Measurements from ENCODE around the gene DAAM2.

Gene DAAM2

GRCh38 chr6:39913391-39913916 is 121.3 kb downstream of the DAAM2 start:
- no peak for DNase-seq

- no peak for DNase-seq
Measured at GRCh38 chr6:39914239-39914638, 122.1 kb downstream of the DAAM2 start.

- DNase-seq, result no peak
Measured at GRCh38 chr6:39915866-39916265, 123.7 kb downstream of the DAAM2 start.

GRCh38 chr6:39917329-39917728 is 125.2 kb downstream of the DAAM2 start:
- DNase-seq, result no peak

GRCh38 chr6:39917981-39918380 is 125.8 kb downstream of the DAAM2 start:
- DNase-seq, result no peak

- no peak for DNase-seq
Measured at GRCh38 chr6:39918831-39919230, 126.7 kb downstream of the DAAM2 start.

GRCh38 chr6:39920157-39920556 is 128.0 kb downstream of the DAAM2 start:
- no peak for DNase-seq

- DNase-seq, result no peak
Measured at GRCh38 chr6:39922821-39923220, 130.6 kb downstream of the DAAM2 start.

- no peak for DNase-seq
Measured at GRCh38 chr6:39923394-39923793, 131.2 kb downstream of the DAAM2 start.

- no peak for DNase-seq
Measured at GRCh38 chr6:39923861-39924260, 131.7 kb downstream of the DAAM2 start.

GRCh38 chr6:39924283-39924682 is 132.1 kb downstream of the DAAM2 start:
- no peak for DNase-seq

GRCh38 chr6:39925191-39925930 is 133.2 kb downstream of the DAAM2 start:
- DNase-seq, result no peak

GRCh38 chr6:39925931-39926290 is 133.7 kb downstream of the DAAM2 start:
- no peak for DNase-seq

GRCh38 chr6:39926668-39927067 is 134.5 kb downstream of the DAAM2 start:
- DNase-seq, result no peak

- DNase-seq, result no peak
Measured at GRCh38 chr6:39927159-39927558, 135.0 kb downstream of the DAAM2 start.

GRCh38 chr6:39929039-39929732 is 137.0 kb downstream of the DAAM2 start:
- DNase-seq, result no peak

GRCh38 chr6:39929733-39930461 is 137.7 kb downstream of the DAAM2 start:
- no peak for DNase-seq

GRCh38 chr6:39930540-39930939 is 138.4 kb downstream of the DAAM2 start:
- no peak for DNase-seq

- no peak for DNase-seq
Measured at GRCh38 chr6:39931607-39932006, 139.4 kb downstream of the DAAM2 start.

- no peak for DNase-seq
Measured at GRCh38 chr6:39932386-39932910, 140.3 kb downstream of the DAAM2 start.

- DNase-seq, result no peak
Measured at GRCh38 chr6:39933669-39934130, 141.5 kb downstream of the DAAM2 start.

GRCh38 chr6:39934131-39934757 is 142.1 kb downstream of the DAAM2 start, which contains the start of gene MOCS1:
TSS of gene MOCS1 (minus strand) at chr6:39934462. CDS start at chr6:39934417, 45 bp downstream.
- peak; percentile 9 for DNase-seq

- no peak for DNase-seq
Measured at GRCh38 chr6:39935241-39935640, 143.1 kb downstream of the DAAM2 start.

Data from activated T-cell treated with anti-CD3 and anti-CD28 coated beads for 4 hours (primary cell).